ENCODE data around the gene IL3RA.

The IL3RA gene

GRCh38 chrX:1316527-1316926, 20.1 kb upstream of the IL3RA start:
- CTCF ChIA-PET, result no interaction called here
- DNase-seq (ENCODE audit: low spot score), result no peak
- POLR2A ChIA-PET (ENCODE audit: low non-redundant PET), result no interaction called here
- TF ChIP-seq, protein P1, sequence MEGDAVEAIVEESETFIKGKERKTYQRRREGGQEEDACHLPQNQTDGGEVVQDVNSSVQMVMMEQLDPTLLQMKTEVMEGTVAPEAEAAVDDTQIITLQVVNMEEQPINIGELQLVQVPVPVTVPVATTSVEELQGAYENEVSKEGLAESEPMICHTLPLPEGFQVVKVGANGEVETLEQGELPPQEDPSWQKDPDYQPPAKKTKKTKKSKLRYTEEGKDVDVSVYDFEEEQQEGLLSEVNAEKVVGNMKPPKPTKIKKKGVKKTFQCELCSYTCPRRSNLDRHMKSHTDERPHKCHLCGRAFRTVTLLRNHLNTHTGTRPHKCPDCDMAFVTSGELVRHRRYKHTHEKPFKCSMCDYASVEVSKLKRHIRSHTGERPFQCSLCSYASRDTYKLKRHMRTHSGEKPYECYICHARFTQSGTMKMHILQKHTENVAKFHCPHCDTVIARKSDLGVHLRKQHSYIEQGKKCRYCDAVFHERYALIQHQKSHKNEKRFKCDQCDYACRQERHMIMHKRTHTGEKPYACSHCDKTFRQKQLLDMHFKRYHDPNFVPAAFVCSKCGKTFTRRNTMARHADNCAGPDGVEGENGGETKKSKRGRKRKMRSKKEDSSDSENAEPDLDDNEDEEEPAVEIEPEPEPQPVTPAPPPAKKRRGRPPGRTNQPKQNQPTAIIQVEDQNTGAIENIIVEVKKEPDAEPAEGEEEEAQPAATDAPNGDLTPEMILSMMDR (conservative IDR thresholded peaks at IDR 0.05; ENCODE audit: low read depth), result no peak
- no peak overlapping the region for H3K27ac ChIP-seq

DNA sequence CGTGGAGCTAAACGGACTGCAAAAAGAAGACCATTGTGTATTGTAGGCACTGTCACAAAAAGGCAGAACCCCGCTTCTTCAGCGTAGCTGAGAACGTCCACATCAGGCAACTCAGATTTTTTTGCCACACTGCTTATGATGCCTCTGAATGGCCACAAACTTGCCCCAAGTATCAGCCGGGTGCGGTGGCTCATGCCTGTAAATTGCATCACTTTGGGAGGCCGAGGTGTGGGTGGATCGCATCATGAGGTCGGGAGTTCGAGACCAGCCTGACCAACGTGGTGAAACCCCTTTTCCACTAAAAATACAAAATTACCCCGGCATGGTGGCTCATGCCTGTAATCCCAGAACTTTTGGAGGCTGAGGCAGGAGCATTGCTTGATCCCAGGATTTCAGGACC, 14.9 kb upstream of the IL3RA start:
- H3K27ac ChIP-seq, result no peak overlapping the region
- POLR2A ChIA-PET (ENCODE audit: low non-redundant PET), result no interaction called here
- no peak for DNase-seq (ENCODE audit: low spot score)
- TF ChIP-seq, protein P1 (conservative IDR thresholded peaks at IDR 0.05; ENCODE audit: low read depth), result no peak
- CTCF ChIA-PET, result no interaction called here

- ChIA-PET CTCF (no interaction called here), POLR2A (ENCODE audit: low non-redundant PET) (no interaction called here)
- DNase-seq (ENCODE audit: low spot score), result no peak
- H3K27ac ChIP-seq, result no peak overlapping the region
- TF ChIP-seq, protein P1 (conservative IDR thresholded peaks at IDR 0.05; ENCODE audit: low read depth), result no peak
These were observed 14.2 kb upstream of the IL3RA start for GRCh38 chrX:1322393-1322792.

GRCh38 chrX:1323315-1323714, 13.3 kb upstream of the IL3RA start:
- H3K27ac ChIP-seq, result no peak overlapping the region
- ChIA-PET CTCF (no interaction called here), POLR2A (ENCODE audit: low non-redundant PET) (no interaction called here)
- no peak for DNase-seq (ENCODE audit: low spot score)
- TF ChIP-seq, protein P1 (conservative IDR thresholded peaks at IDR 0.05; ENCODE audit: low read depth), result no peak

DNA sequence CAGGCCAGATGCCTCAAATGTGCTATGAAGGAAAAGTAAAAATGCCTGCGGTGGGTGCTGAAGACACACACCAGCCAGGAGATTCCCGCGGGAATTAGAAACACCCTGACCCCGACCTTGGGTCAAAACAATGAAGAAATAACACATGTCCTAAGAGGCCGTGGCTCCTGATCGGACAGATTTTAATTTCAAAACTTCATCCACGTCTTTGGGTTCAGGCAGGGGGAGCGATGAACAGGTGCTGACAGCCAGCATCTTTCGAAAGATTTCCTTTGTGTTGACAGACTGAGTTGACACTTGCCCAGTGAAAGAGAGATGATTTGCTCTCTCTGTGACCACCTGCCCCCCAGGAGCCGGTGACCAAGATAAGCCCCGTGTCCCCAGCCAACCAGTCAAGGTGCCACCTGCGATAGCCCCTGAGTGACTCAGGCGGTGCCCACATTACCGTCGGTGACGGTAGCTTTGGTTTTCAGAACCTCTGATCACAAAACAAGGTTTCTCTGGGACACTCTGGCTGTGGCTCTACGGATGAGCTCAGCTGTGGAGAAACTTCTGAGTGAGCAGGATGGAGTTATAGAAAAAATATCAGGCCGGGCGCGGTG, 11.0 kb upstream of the IL3RA start:
- DNase-seq (ENCODE audit: low spot score), result no peak
- no peak overlapping the region for H3K27ac ChIP-seq
- ChIA-PET CTCF (no interaction called here), POLR2A (ENCODE audit: low non-redundant PET) (no interaction called here)
- TF ChIP-seq, protein P1 (conservative IDR thresholded peaks at IDR 0.05; ENCODE audit: low read depth), result no peak

- TF ChIP-seq, protein P1 (conservative IDR thresholded peaks at IDR 0.05; ENCODE audit: low read depth), result no peak
- CTCF ChIA-PET, result no interaction called here
- H3K27ac ChIP-seq, result no peak overlapping the region
- DNase-seq (ENCODE audit: low spot score), result no peak
- POLR2A ChIA-PET (ENCODE audit: low non-redundant PET), result no interaction called here
These were observed 8.8 kb upstream of the IL3RA start for GRCh38 chrX:1327651-1328304.
